Osteoblast (primary cell): ENCODE data around the gene VLDLR. TPM values are rescaled to one million over a fixed set of nuclear protein-coding genes. Genes with fewer than 3 reads are reported as not detected.
"Not testable (repeated sequence)": the region's sequence is repeated elsewhere in the genome, so short reads cannot be mapped to it uniquely, and the experiment has no call there.

Experiments
- DNase-seq: peaks from one replicate; pipeline ENCODE4 v3.0.0; 2011; ENCODE audit warnings: low spot score, mixed read lengths; ENCODE audit not compliant: insufficient read length; ENCODE audit errors: missing footprints
- H2AFZ ChIP-seq: 2 replicates; pipeline ENCODE4 v1.6.0; 2011; ENCODE audit warnings: mild to moderate bottlenecking, low read length
- H3K27ac ChIP-seq: 2 replicates; pipeline ENCODE4 v1.5.1; 2011; ENCODE audit warnings: mild to moderate bottlenecking, low read depth, low read length, moderate library complexity
- H3K27me3 ChIP-seq: 2 replicates; pipeline ENCODE4 v1.6.0; 2012; ENCODE audit warnings: mild to moderate bottlenecking, control low read depth, inconsistent platforms, low read length, moderate library complexity; ENCODE audit not compliant: insufficient read depth
- H3K36me3 ChIP-seq: 2 replicates; pipeline ENCODE4 v1.5.1; 2011; ENCODE audit warnings: mild to moderate bottlenecking, low read length, control low read depth, moderate library complexity; ENCODE audit not compliant: insufficient read depth
- H3K4me1 ChIP-seq: 2 replicates; pipeline ENCODE4 v1.5.1; 2011; ENCODE audit warnings: mild to moderate bottlenecking, low read length, control low read depth, moderate library complexity; ENCODE audit not compliant: insufficient read depth
- H3K4me2 ChIP-seq: 2 replicates; pipeline ENCODE4 v1.6.0; 2011; ENCODE audit warnings: mild to moderate bottlenecking, low read length; ENCODE audit not compliant: insufficient read depth
- H3K4me3 ChIP-seq: fragments of 200-600 bp; sonication (generic); 3 replicates; pipeline ENCODE4 v1.5.1; 2012; ENCODE audit warnings: mild to moderate bottlenecking, low read length, inconsistent platforms; ENCODE audit not compliant: insufficient read depth
- H3K79me2 ChIP-seq: 2 replicates; pipeline ENCODE4 v1.6.0; 2012; ENCODE audit warnings: mild to moderate bottlenecking, low read length, control low read depth, inconsistent platforms; ENCODE audit not compliant: insufficient read depth
- H3K9me3 ChIP-seq: 2 replicates; pipeline ENCODE4 v1.5.1; 2011; ENCODE audit warnings: low read depth, low read length, control low read depth
- H4K20me1 ChIP-seq: 2 replicates; pipeline ENCODE4 v1.6.0; 2012; ENCODE audit warnings: mild to moderate bottlenecking, low read length, control low read depth; ENCODE audit not compliant: insufficient read depth
- total RNA-seq: library from RNA; depleted of rRNA; stranded (reverse); fragments of >200 nt; gene quantifications from 2 replicates; pipeline ENCODE4 v1.2.3, GENCODE V29; 2012
- TF ChIP-seq, protein P1 (sequence below): IDR thresholded peaks from 2 replicates; pipeline ENCODE4 v1.5.1; 2011; ENCODE audit warnings: mild to moderate bottlenecking, low read depth, low read length, moderate library complexity; ENCODE audit errors: extremely low read depth

The VLDLR gene
- total RNA-seq, 1 donor = 10.1 TPM

DNA sequence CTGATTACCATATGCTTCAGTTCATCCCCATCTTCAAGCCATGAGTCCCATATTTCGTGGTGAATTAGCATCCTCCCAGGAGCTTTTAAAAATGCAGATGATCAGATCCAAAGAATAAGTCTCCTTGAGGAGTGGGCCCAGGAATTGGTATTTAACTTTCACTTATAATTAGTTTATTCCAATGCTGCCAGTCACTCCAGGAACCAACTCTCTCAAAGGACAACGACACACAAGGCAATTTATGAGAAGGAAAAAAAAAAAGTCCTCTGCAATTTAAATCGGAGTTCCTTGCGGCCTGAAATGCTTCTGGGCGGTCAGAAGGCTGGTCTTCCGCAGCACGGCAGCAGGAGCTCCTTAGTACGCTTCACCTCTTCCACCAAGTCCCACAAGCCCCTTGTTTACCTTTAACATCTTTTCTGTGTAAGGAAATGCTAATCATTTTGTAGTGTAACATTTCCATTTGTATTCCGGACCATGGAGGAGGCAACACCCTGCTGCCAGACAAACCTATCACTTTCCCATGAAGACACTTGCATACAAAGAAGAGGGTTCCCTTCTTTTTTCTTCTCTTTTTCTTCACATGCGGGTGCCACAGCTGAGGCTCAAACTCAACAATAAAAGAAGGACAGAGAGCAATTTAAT is 79.4 kb downstream of the VLDLR start:
- Histone ChIP-seq H3K27me3 (no peaks in the 10 kb centered on the region), H3K27ac (no peak overlapping the region), H4K20me1 (no peaks in the 10 kb centered on the region), H3K9me3 (no peaks in the 10 kb centered on the region), H3K4me3 (no peak overlapping the region), H3K4me2 (no peak overlapping the region), H2AFZ (no peak overlapping the region), H3K36me3 (no peaks in the 10 kb centered on the region), H3K79me2 (no peaks in the 10 kb centered on the region), H3K4me1 (no peaks in the 10 kb centered on the region)
- TF ChIP-seq, protein P1, sequence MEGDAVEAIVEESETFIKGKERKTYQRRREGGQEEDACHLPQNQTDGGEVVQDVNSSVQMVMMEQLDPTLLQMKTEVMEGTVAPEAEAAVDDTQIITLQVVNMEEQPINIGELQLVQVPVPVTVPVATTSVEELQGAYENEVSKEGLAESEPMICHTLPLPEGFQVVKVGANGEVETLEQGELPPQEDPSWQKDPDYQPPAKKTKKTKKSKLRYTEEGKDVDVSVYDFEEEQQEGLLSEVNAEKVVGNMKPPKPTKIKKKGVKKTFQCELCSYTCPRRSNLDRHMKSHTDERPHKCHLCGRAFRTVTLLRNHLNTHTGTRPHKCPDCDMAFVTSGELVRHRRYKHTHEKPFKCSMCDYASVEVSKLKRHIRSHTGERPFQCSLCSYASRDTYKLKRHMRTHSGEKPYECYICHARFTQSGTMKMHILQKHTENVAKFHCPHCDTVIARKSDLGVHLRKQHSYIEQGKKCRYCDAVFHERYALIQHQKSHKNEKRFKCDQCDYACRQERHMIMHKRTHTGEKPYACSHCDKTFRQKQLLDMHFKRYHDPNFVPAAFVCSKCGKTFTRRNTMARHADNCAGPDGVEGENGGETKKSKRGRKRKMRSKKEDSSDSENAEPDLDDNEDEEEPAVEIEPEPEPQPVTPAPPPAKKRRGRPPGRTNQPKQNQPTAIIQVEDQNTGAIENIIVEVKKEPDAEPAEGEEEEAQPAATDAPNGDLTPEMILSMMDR = no peak
- DNase-seq = no peak

DNA sequence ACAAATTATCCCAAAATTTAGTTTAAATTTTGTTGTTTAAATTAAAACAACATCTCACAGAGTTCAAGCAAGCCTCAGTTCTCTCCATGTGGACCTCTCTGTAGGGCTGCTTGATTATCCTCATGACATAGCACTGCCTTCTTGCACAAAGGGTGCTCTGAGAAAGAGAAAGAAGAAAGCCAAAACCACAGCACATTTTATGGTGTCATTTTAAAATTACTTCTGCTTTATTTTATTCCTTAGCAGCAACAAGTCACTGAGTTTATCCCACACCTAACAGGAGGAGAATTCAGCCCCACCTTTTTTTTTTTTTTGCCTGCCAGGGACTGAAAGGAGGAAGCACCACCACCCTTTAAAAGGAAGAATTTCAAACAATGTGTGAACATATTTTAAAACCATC is 82.9 kb downstream of the VLDLR start:
- no peaks in the 10 kb centered on the region for H4K20me1 ChIP-seq
- H3K4me3 ChIP-seq = no peak overlapping the region
- no peaks in the 10 kb centered on the region for H3K9me3 ChIP-seq
- no peak overlapping the region for H2AFZ ChIP-seq
- H3K27ac ChIP-seq = no peak overlapping the region
- no peak overlapping the region for H3K4me2 ChIP-seq
- no peaks in the 10 kb centered on the region for H3K79me2 ChIP-seq
- no peaks in the 10 kb centered on the region for H3K36me3 ChIP-seq
- H3K27me3 ChIP-seq = no peaks in the 10 kb centered on the region
- H3K4me1 ChIP-seq = no peaks in the 10 kb centered on the region
- TF ChIP-seq, protein P1 = no peak
- no peak for DNase-seq

DNA sequence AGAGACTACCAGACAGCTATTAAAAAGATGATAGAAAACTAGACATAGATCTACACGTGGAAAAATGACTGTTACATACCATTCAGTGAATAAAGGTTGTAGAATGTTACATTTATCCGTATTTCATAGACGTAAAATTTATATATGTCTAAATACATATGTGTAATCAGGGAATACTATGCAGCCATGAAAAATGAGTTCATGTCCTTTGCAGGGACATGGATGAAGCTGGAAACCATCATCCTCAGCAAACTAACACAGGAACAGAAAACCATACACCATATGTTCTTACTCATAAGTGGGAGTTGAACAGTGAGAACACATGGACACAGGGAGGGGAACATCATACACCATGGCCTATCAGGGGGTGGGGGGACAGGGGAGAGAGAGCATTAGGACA is 85.7 kb downstream of the VLDLR start:
- DNase-seq, H3K27ac ChIP-seq, H3K4me3 ChIP-seq, H3K27me3 ChIP-seq, H2AFZ ChIP-seq, H3K79me2 ChIP-seq, H3K4me2 ChIP-seq, H4K20me1 ChIP-seq, H3K4me1 ChIP-seq, H3K9me3 ChIP-seq, H3K36me3 ChIP-seq: not testable (repeated sequence)

Other genes starting within 250 kb of the VLDLR start
- not detected in 2 replicates for gene KCNV2, start 95.7 kb downstream of the VLDLR start, total RNA-seq
- 35.4 and 40.2 TPM in 2 replicates for gene PUM3, start 222.3 kb downstream of the VLDLR start, total RNA-seq